ENCODE results near the gene NR6A1.

GRCh38 chr9:124802426-124802825, 31.3 kb upstream of the NR6A1 start:
- no peak for TF ChIP-seq ISL1 (CRISPR knock-in tag; IDR thresholded peaks at IDR 0.05)
- no peak for TF ChIP-seq ZNF70 (CRISPR knock-in tag; IDR thresholded peaks at IDR 0.05)
- TF ChIP-seq ZNF8 (CRISPR knock-in tag; IDR thresholded peaks at IDR 0.05), result no peak

All from SK-N-SH treated with all-trans-retinoic acid at 6 μM for 48 hours (cell line).